ENCODE measurements around the gene SHROOM3.

SHROOM3 gene

DNA sequence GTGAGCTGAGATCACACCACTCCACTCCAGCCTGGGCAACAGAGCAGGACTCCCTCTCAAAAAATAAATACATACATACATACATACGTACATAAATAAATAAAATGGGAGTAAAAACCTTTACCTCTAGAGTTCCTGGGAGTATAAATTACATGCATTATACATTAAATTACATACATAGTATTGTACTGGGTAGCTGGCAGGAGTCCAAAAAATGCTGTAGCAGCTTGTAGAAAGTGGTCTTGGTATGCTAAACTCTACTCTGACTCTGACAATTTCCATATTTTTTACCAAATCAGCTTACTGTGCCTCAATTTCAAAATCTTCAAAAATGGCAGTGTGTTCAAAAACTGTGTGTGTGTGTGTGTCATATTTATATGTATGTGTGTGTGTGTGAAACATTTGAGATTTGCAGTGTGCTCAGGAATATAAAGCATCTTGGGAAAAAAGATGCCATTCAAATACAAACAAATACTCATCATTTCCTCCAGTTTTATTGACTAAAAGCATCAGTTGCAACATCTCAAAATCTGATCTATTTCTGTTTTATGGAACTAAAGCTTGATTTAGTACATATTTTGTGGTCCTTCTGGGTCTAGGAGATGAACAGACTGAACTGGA is 171.7 kb downstream of the SHROOM3 start:
- TF ChIP-seq GATA2 (IDR thresholded peaks at IDR 0.05; ENCODE audit: low read depth, low read length) (no peak), GATA3 (IDR thresholded peaks at IDR 0.05; ENCODE audit: low read depth, low read length) (no peak)

DNA sequence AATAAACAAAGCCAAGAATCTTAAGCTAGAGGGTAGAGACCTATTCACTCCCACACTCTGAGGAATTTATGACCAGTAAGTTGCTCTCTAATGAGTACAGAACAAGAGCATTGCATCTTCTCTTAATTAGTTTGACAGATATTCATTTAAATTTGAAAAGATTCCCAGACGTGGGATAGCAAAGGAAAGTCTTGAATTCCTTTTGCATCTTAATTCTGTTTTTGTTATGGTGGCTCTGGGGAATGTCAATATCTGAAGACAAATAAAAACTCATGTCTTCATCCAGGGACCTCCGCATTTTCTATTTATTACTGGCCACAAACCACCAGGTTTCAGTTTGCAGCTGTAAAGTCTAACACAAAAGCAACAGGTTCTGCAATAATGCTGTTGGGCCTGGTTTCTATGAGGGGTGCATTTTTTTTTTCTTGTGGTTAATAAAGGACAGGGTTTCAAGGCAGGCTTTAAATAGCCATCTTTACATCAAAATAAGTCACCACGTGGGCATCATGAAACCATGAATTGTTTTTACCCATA is 172.3 kb downstream of the SHROOM3 start:
- no peak for TF ChIP-seq GATA2 (IDR thresholded peaks at IDR 0.05; ENCODE audit: low read depth, low read length)
- TF ChIP-seq GATA3 (IDR thresholded peaks at IDR 0.05; ENCODE audit: low read depth, low read length) = no peak

DNA sequence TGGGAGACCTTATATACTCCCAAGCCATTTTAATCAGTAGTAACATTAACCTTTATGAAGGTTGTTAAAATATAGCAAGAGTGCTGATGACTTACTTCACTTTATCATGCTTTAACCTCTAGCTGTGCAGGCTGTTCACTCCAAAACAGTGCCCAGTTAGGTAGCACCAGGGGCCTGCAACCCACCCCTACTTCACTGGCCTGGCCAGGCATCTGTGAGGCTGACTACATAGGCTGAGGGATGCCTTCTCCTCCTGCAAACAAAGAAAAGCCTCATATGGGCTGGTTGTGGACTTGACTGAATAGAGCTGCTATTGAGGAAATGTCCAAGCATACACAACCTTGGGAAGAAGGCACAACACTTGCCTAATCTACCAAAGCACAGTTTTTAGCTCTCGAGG is 172.8 kb downstream of the SHROOM3 start:
- no peak for TF ChIP-seq GATA3 (IDR thresholded peaks at IDR 0.05; ENCODE audit: low read depth, low read length)
- no peak for TF ChIP-seq GATA2 (IDR thresholded peaks at IDR 0.05; ENCODE audit: low read depth, low read length)

DNA sequence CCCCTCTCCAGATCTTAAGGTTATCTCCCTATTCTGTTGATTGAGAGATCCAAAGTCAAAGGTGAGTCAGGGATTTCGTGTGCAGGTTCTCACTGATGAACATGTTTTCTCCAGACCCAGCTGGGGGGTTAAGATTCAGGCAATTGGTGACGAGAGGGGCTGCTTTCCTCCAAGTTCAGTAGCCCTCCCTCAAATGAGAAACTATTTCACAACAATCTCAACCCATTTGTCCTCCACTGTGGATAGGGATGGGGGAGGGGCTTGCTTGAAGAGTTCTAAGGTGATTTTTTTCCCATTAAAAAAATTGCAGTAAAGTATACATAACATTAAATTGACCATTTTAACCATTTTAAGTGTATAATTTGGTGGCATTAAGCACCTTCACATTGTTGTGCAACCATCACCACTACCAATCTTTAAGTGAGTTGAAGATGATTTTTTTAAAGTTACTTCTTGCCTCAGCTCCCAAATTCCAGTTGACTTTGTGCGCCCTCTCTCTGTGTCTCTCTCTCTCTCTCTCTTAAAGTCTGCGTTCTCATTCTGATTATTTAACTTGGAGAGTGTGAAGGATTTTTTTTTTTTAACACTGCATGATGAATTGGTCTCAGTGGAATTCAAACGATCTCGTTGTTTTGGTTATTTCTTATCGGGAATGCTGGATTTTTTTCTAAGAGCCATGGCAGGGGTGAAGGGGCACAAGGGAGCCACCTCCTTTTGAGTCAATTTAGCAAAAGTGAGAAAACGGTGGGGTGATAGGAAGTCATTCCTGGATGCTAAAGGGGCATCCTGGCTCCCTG is 175.9 kb downstream of the SHROOM3 start:
- no peak for TF ChIP-seq GATA2 (IDR thresholded peaks at IDR 0.05; ENCODE audit: low read depth, low read length)
- no peak for TF ChIP-seq GATA3 (IDR thresholded peaks at IDR 0.05; ENCODE audit: low read depth, low read length)

DNA sequence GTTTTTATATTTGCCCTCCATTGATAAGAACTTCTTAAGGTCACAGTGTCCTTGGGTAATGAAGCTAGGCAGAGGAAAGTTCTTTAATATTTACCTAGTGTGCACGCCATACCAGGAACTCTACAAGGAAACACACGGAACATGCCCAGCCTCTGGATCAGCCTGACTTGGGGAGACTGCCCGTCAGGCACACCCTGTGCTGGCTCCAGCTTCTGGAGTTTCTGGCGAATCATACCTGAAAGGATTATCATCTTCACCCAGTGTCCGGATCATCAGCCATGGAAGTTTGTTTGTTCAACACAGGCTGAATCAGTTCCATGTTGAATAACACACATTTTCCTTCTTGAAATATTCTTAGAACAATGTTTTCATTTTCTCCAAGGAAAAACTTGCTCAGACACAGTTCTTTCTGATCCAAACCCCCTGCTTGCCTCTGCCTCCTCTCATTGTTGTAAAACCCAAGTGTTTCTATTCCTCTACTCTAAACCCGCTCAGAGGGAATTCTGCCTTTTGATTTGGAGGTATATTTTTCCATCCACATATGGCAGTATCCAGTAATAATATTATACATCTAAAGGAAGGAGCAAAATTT is 176.7 kb downstream of the SHROOM3 start:
- TF ChIP-seq GATA2 (IDR thresholded peaks at IDR 0.05; ENCODE audit: low read depth, low read length) (no peak), GATA3 (IDR thresholded peaks at IDR 0.05; ENCODE audit: low read depth, low read length) (no peak)

DNA sequence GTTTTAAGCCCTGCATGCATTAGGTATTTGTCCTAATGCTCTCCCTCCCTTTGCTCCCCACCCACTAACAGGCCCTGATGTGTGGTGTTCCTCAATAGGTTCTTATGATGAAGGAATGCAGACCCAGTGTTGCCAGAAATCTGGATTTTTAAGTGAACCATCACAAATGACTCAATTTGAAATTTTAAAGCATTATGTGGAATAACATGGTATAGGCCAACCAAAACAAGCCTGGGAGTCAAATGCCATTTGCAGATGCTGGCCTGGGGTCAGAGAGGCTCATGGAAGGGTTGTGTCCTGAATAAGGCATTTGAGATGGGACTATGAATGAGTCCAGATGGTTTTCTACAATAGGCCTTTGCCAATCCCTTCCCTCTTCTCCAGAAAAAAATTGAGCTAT is 179.6 kb downstream of the SHROOM3 start:
- TF ChIP-seq GATA2 (IDR thresholded peaks at IDR 0.05; ENCODE audit: low read depth, low read length) (no peak), GATA3 (IDR thresholded peaks at IDR 0.05; ENCODE audit: low read depth, low read length) (no peak)

DNA sequence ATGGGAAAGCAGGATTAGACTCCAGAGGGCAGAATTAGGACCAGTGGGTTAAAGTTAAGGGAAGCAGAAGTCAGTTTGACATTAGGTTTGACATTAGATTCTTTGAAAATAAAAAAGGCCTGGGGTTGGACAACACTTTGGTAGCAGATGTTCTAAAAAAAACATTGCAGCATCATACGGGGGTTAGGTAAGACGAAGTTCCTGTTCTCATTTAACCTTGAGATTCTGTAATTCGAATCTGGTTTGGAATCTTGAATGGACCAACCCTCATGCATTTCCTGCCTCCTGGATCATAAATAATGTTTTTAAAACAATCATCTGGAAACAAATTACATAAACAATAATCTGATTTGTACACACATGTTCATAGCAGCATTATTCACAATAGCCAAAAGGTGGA is 181.0 kb downstream of the SHROOM3 start:
- TF ChIP-seq GATA3 (IDR thresholded peaks at IDR 0.05; ENCODE audit: low read depth, low read length) (no peak), GATA2 (IDR thresholded peaks at IDR 0.05; ENCODE audit: low read depth, low read length) (no peak)

DNA sequence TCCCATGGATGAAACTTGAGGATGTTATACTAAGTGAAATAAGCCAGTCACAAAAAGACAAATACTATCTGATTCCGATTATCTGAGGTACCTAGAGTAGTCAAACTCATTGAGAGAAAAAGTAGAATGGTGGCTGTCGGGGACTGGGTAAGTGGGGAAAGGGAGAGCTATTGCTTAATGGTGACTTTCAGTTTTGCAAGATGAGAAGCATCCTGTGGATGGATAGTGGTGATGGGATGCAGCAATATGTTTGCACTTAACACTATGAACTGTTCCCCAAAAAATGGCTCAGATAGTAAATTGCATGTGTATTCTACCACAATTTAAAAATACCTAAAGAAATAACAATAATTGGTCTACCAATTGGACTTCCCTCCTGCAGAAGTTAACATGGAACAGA is 181.5 kb downstream of the SHROOM3 start:
- TF ChIP-seq GATA3 (IDR thresholded peaks at IDR 0.05; ENCODE audit: low read depth, low read length) = no peak

DNA sequence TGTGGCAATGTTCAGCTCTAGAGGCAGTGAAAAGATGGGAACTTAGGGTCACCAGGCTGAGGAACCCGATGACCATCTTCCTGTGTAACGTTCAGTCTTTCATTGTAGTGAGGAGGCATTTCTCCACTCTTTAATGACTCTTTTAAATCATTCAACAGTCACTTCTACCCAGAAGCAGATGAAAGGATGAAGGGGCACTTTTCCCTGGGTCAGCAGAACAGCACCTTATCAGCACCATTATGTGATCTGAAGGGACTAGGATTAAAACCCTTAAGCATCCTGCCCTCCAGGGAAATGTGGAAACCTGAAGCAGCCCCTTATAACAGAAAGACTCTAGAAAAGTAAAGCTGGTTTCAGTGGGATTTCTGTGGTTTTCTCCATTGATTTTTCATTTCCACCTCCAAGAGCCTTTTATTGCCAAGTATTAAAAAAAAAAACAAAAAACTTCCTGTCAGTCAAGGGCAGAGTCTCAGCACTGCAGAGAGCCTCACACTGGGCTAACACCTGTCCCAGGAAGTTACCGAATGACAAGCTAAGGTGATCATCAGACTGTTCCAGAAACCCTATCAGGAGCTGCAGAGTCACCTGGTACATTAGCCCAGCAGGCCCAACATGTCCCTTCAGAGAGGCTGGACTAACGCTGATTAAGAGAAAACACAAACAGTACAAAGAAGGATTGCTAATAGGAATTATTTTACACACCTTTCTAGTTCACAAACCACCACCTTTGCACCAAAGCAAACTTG is 185.9 kb downstream of the SHROOM3 start:
- TF ChIP-seq GATA2 (IDR thresholded peaks at IDR 0.05; ENCODE audit: low read depth, low read length) = no peak
- TF ChIP-seq GATA3 (IDR thresholded peaks at IDR 0.05; ENCODE audit: low read depth, low read length) = no peak

DNA sequence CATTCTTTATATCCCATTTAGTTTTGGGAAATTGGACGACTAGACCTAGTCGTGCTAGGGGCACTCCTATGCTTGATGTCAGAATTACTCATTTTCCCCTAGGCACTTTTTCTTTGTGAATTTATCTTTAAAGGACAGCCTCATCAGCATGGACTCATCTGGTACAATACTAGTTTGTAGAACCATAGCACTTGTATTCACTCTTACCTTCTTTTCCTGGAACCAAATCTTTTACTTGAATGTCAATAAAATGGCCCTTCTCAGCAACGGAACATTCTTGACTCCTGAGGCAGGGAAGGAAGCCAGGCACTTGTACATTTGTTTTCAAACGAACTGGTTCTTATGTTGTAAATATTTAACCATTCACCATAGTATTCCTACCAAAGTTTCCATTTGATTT is 187.1 kb downstream of the SHROOM3 start:
- TF ChIP-seq GATA3 (IDR thresholded peaks at IDR 0.05; ENCODE audit: low read depth, low read length) (no peak), GATA2 (IDR thresholded peaks at IDR 0.05; ENCODE audit: low read depth, low read length) (no peak)

DNA sequence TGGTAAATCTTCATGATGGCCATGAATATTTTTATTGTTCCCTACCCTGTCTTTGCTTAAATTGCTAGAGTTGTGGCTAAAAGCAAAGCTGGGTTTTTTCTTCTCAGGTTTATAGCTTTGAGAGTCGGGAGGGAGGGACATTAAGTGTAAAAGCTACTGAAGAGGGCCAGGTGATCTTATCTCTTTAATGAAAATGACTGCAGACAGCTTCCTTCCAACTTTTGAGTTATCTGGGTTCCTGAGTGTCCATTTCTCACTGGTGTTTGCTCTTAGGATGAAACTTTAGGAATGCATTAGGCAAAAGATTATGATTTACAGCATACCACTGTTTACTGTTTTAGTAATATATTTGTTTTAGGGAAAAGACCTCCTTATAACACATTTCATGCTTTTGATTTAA is 187.7 kb downstream of the SHROOM3 start:
- no peak; the same call in 1 of the 2 replicates for TF ChIP-seq GATA2 (IDR thresholded peaks at IDR 0.05; ENCODE audit: low read depth, low read length)
- no peak for TF ChIP-seq GATA3 (IDR thresholded peaks at IDR 0.05; ENCODE audit: low read depth, low read length)

DNA sequence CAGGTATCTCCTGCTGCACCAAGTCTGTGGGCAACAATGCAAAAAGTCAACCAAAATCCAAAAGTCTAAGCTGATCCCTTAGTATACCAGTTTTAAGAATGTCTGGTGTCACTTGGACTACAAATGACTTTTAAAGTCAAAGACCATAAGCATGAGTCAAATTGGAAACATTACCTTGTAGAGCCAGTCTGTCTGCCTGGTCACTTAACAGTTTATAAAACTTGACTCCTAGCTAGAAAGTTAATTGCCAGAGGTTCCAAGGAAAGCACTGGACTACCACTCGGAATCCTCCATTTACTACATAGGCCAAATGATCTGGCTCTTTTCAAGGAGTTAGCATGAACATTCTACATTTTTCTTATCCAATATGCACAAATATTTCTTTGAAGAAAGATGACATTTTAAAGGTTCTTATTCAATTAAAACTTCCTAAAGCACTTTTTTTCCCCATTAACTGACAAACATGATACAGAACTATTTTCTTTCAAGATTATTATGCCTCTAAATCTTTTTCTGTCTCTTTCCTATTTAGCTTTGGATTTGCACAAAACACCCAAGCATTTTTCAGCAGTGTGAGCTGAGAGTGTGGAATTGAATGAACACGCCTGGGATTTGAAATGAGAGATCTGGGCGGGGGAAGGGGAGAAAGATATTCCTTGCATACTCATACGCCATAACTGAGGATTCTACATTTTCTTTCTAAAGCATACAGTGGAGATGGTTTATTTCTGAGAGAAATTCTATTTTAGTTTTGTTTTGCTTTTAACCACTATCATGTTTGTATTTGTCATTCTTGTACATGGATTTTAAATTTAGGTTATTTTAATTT is 188.4 kb downstream of the SHROOM3 start:
- TF ChIP-seq GATA2 (IDR thresholded peaks at IDR 0.05; ENCODE audit: low read depth, low read length) = no peak
- TF ChIP-seq GATA3 (IDR thresholded peaks at IDR 0.05; ENCODE audit: low read depth, low read length) = no peak

DNA sequence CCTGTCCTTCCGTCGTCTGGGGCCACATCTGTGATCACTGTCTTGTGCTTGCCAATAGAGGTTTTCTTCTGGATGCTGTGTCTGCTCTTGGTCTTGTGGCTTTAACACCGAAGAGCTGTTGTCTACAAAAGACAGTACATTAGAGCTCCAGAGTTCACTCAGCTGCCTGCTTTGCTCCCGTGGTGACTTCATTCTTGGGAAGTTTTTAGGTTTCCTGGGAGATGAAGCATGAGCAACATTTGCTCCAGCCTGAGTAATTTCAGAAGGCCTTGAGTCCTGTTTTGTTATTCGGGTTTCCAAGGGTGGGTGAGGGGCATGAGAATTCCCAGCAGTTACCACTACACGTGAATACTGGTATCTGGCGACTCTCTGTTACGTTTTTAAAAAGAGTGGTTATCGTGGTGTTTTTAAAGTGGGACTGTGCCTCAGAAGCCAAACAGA is 189.2 kb downstream of the SHROOM3 start:
- TF ChIP-seq GATA3 (IDR thresholded peaks at IDR 0.05; ENCODE audit: low read depth, low read length) (no peak), GATA2 (IDR thresholded peaks at IDR 0.05; ENCODE audit: low read depth, low read length) (no peak)

Measured in SH-SY5Y (cell line).